Measurements from ENCODE around the gene ATMIN.

DNA sequence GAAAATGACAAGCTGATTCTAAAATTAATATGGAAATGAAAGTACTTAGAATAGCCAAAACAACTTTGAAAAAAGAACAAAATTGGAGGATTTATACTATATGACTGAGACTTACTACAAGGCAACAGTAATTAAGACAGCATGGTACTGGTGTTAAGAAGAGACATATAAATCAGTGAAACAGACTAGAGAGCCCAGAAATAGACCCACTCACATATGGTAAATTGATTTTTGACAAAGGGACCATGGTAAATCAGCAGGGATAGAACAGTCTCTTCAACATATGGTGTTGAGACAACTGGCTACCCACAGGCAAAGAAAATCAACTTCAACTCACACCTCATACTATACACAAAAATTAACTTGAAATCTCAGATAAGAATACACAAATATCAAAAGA is 41.8 kb upstream of the ATMIN start:
- TF ChIP-seq, protein P1, sequence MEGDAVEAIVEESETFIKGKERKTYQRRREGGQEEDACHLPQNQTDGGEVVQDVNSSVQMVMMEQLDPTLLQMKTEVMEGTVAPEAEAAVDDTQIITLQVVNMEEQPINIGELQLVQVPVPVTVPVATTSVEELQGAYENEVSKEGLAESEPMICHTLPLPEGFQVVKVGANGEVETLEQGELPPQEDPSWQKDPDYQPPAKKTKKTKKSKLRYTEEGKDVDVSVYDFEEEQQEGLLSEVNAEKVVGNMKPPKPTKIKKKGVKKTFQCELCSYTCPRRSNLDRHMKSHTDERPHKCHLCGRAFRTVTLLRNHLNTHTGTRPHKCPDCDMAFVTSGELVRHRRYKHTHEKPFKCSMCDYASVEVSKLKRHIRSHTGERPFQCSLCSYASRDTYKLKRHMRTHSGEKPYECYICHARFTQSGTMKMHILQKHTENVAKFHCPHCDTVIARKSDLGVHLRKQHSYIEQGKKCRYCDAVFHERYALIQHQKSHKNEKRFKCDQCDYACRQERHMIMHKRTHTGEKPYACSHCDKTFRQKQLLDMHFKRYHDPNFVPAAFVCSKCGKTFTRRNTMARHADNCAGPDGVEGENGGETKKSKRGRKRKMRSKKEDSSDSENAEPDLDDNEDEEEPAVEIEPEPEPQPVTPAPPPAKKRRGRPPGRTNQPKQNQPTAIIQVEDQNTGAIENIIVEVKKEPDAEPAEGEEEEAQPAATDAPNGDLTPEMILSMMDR (conservative IDR thresholded peaks at IDR 0.05; ENCODE audit: low read length) = no peak
- no peak for TF ChIP-seq EZH2phosphoT487 (IDR thresholded peaks at IDR 0.05; ENCODE audit: borderline replicate concordance)
